Subcutaneous adipose tissue (tissue), 4 donors: ENCODE data around the gene MED31. TPM values are rescaled to one million over a fixed set of nuclear protein-coding genes. Genes with fewer than 3 reads are reported as not detected.

ENCODE experiments used
- total RNA-seq, 4 donors: library from RNA; depleted of rRNA; stranded (reverse); fragments of >200 nt; gene quantifications; one replicate each; pipeline ENCODE4 v1.1.0, GENCODE V29; 2016
- TF ChIP-seq, protein P1 (sequence below): fragments of 450-650 bp; IDR thresholded peaks from one replicate; pipeline ENCODE4 v1.5.1; 2016; ENCODE audit warnings: low read depth, mild to moderate bottlenecking, control low read depth, antibody characterized with exemption, moderate library complexity

MED31 gene
- 10 to 100 TPM in 3 of 4 donors, 1 to 10 TPM in 1; 6.2 to 18.8 (median 12.1) TPM for total RNA-seq

- TF ChIP-seq, protein P1, sequence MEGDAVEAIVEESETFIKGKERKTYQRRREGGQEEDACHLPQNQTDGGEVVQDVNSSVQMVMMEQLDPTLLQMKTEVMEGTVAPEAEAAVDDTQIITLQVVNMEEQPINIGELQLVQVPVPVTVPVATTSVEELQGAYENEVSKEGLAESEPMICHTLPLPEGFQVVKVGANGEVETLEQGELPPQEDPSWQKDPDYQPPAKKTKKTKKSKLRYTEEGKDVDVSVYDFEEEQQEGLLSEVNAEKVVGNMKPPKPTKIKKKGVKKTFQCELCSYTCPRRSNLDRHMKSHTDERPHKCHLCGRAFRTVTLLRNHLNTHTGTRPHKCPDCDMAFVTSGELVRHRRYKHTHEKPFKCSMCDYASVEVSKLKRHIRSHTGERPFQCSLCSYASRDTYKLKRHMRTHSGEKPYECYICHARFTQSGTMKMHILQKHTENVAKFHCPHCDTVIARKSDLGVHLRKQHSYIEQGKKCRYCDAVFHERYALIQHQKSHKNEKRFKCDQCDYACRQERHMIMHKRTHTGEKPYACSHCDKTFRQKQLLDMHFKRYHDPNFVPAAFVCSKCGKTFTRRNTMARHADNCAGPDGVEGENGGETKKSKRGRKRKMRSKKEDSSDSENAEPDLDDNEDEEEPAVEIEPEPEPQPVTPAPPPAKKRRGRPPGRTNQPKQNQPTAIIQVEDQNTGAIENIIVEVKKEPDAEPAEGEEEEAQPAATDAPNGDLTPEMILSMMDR: no peak
These were observed at the start of gene MED31, which contains the start of gene C17orf100 for GRCh38 chr17:6651354-6651918. TSS of gene MED31 (minus strand) at chr17:6651605. CDS start at chr17:6651528, 77 bp downstream. TSS of gene C17orf100 (plus strand) at chr17:6651762. CDS start at chr17:6651914, 152 bp downstream.

GRCh38 chr17:6700948-6701307 lies 49.5 kb upstream of the MED31 start:
- TF ChIP-seq, protein P1: no peak

DNA sequence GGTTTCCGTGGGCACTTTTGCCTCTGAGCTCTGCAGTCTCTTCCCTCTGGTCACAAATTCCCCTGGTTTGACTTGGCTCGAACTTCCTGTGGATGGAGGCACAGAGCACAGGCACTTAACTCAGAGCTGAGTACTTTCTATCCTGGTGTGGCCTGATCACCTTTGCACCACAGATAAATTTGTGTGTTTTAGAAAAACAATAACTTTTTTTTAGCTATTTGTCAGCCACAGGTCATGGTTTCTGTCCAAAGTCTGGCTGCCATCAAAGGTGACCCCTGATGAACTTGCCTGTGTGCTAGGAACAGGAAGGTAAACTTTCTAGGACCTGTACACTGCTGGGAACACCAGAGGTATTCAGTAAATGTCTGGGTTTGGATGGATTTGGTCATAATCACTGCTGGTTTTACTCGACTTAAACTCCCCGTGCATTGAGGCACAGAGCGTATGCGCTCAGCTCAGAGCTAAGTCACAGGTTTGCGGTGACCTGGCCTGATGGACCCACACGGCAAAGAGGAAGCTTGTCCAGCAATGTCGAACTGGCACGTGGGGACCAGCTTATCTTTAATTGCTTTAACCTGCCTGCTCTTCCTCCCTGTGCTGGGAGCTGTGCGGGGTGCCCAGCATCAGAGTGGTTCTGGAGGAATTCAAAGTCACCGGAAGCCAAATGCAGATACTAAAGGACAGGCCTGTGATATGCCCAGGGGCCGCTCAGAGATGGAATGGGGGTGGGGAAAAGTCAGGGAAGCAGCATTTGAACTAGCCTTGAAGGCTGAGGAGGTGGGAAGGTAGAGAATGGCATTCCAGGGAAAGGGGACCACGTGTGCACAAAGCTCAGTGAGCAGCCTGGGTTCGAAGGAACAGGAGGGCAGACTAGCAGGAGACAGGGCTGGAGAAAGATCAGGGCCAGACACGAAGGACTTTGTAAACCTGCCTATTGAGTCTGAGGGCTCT lies 48.9 kb upstream of the MED31 start:
- TF ChIP-seq, protein P1: no peak

- TF ChIP-seq, protein P1: no peak
These were observed 46.6 kb upstream of the MED31 start for GRCh38 chr17:6698004-6698403.

DNA sequence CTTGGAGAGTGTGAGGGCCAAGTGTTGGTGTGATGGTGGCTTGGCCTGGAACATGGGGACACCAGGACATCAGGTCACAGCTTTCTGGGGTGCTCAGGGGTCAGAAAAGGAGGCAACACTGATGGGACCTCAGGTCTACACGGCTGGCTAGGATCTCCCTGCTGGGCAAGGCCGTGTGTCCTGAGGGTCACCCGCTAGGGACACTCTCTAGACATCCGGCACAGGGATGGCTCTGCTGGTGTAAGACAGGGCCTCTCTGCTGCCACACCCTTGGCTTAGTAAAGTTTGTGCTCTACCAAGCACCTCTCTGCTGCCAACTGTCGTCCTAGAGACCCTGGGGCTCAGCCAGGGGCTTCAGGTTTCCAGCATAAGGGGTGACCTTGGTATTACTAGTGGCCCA lies 45.5 kb upstream of the MED31 start:
- TF ChIP-seq, protein P1: no peak

DNA sequence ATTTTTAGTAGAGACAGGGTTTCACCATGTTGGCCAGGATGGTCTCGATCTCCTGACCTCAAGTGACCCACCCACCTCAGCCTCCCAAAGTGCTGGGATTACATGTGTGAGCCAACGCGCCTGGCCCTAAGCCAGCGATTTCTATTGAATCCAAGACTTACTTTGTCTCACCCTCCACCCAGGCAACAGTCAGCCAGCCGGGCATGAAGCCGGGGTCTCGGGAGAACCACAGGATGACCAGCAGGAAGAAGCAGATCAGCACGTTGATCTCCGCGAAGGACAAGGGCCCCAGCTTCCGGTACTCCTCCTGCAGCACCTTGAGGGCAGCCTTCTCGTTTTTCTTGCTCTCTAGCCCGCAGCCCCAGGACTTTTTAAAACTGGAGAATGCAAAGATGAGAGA lies 44.2 kb upstream of the MED31 start:
- TF ChIP-seq, protein P1: no peak

DNA sequence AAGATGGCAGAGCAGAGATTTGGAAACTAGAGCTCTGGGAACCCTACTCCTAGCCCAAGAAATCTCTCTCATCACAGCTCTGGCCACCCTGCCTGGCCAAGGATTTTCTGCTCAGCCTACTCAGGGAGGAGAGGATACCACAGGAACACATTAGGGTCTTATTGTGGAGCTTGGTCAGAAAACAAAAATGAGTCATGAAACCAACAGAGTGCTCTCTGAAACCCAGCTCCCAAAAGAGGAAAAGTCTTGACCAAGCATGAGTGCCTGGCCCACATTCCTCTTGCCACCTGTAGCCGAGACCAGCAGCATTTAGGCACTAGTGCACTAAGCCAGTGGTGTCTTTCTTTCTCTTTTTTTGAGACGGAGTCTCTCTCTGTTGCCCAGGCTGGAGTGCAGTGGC lies 43.6 kb upstream of the MED31 start:
- TF ChIP-seq, protein P1: no peak
